ENCODE data around the gene KCNK3. TPM values are rescaled to one million over a fixed set of nuclear protein-coding genes. Genes with fewer than 3 reads are reported as not detected.

KCNK3 gene
- total RNA-seq, 2 donors from 2014 or later: 10.5 to 20.5 TPM

DNA sequence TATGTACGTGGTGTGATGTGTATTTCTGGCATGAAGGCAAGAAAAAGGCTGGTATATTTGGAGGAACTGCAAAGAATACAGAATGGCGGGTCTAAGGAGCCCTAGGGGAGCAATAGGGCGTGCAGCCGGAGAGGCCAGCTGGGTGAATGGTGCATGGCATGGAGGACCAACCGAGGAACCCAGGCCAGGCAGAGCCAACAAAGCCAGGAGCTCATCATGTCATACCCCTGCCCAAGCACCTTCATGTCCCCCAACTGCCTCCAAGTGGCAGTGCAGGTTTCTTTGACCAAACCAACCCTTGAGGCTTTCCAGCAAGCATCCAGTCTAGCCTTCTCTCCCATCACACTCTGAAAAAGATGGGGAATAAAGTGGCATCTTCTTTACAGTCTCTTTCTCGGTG lies 8.9 kb upstream of the KCNK3 start:
- intact Hi-C loops (cut with DNase I): loop anchor here (10.0 kb wide), 1 partner anchor 51 kb away; no protein-coding TSS in a partner anchor
- no peaks in the 10 kb centered on the region for H3K9me3 ChIP-seq
- DNase-seq: peak in 1 of 4 donors; percentile 2
- no peaks in the 10 kb centered on the region for H3K36me3 ChIP-seq (replicated peaks in 1 of 2; ENCODE audit: insufficient read depth in 1 of 2, low read depth in 2 of 2)
- no peaks in the 10 kb centered on the region for H3K27me3 ChIP-seq
- ATAC-seq: no peak
- no peak overlapping the region for H3K4me3 ChIP-seq
- peaks cover 29% of the 10 kb centered on the region for H3K4me1 ChIP-seq
- 90 to 93% methylated on average over 6 of the region's 6 CpGs for WGBS, 2 donors
- TF ChIP-seq, protein P1, sequence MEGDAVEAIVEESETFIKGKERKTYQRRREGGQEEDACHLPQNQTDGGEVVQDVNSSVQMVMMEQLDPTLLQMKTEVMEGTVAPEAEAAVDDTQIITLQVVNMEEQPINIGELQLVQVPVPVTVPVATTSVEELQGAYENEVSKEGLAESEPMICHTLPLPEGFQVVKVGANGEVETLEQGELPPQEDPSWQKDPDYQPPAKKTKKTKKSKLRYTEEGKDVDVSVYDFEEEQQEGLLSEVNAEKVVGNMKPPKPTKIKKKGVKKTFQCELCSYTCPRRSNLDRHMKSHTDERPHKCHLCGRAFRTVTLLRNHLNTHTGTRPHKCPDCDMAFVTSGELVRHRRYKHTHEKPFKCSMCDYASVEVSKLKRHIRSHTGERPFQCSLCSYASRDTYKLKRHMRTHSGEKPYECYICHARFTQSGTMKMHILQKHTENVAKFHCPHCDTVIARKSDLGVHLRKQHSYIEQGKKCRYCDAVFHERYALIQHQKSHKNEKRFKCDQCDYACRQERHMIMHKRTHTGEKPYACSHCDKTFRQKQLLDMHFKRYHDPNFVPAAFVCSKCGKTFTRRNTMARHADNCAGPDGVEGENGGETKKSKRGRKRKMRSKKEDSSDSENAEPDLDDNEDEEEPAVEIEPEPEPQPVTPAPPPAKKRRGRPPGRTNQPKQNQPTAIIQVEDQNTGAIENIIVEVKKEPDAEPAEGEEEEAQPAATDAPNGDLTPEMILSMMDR (IDR thresholded peaks at IDR 0.05): no peak
- TF ChIP-seq POLR2A (IDR thresholded peaks at IDR 0.05): no peak
- no peak overlapping the region for H3K27ac ChIP-seq

DNA sequence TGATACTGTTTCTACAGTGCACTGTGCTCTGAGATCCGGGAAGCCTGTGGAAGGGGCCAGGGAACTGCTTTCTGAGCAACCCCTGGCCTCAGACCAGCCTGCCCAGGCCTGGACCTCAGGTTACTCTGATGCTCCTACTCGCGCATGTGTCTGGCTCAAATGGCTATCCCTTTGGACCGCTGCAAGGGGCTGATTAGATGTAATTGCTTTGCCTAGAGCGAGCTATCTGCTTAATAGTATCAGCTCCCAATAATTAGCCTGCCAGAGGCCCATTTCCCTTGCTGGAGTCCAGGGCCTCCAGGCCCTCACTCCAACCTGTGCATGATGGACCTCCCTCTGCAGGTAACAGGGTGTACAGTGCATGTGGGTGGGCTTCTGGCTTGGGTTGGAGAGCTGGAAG lies 7.2 kb upstream of the KCNK3 start:
- DNase-seq: peak in 1 of 4 donors; percentile 4
- no peaks in the 10 kb centered on the region for H3K9me3 ChIP-seq
- peaks cover 39% of the 10 kb centered on the region for H3K4me1 ChIP-seq
- H3K4me3 ChIP-seq: no peak overlapping the region
- no peak overlapping the region for H3K27ac ChIP-seq
- intact Hi-C loops (cut with DNase I): loop anchor here (10.0 kb wide), 1 partner anchor 49 kb away; no protein-coding TSS in a partner anchor
- TF ChIP-seq, protein P1 (IDR thresholded peaks at IDR 0.05): no peak
- no peak for TF ChIP-seq POLR2A (IDR thresholded peaks at IDR 0.05)
- no peaks in the 10 kb centered on the region for H3K27me3 ChIP-seq
- ATAC-seq: no peak
- H3K36me3 ChIP-seq (replicated peaks in 1 of 2; ENCODE audit: insufficient read depth in 1 of 2, low read depth in 2 of 2): no peaks in the 10 kb centered on the region
- WGBS, 2 donors: 90 to 100% methylated on average over 1 to 5 of the region's 5 CpGs

DNA sequence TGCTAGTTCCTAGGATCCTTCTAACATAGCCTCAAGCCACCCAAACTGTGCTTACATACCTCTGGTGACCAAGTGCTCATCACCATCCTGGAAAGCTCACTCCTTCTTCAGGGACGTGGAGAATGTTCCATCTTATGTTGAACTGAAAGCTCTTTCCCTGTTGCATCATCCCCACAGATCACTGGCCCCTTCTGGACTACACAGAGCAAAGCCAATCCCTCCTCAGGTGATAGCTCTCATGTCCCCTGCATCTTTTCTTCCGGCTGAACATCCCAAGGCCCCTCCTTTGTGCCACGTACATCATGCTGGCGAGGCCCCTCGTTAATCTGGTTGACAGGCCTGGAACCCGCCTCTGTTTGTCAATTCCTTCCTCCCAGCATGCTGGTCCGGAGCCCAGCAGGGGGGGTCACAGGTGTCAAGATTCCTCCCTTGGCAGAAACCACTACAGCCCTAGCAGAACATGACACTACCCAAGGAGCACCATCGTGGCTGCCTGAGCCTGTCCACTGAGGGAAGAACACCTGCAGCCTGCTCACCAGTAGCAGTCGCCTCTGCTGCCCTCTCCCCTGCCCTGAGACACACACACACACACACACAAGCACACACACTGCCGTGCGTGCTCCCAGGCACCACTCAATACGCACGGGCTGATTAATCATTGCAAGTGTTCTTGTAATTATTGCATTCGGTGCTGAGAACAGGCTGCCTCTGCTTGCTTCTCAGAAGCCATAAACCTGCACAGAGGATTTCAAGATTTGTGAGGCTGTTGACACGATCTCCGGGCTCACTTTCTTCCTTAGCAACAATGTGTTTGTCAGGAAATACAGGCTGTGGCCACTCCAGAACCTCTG lies 6.3 kb upstream of the KCNK3 start:
- Histone ChIP-seq H3K4me3 (no peak overlapping the region), H3K4me1 (peaks cover 47% of the 10 kb centered on the region), H3K36me3 (replicated peaks in 1 of 2; ENCODE audit: insufficient read depth in 1 of 2, low read depth in 2 of 2) (no peaks in the 10 kb centered on the region), H3K9me3 (no peaks in the 10 kb centered on the region), H3K27ac (peak overlapping the region; percentile 45 to 79 (median 60)), H3K27me3 (no peaks in the 10 kb centered on the region)
- ATAC-seq (peak; percentile 57), DNase-seq (peak; percentile 58 to 76 (median 68))
- TF ChIP-seq, protein P1 (IDR thresholded peaks at IDR 0.05): peak in 1 of 7 experiments; percentile 18
- TF ChIP-seq POLR2A (IDR thresholded peaks at IDR 0.05): no peak
- WGBS, 2 donors: 10 to 22% methylated on average over 7 to 16 of the region's 16 CpGs
- intact Hi-C loops (cut with DNase I): loop anchor here (10.0 kb wide), 1 partner anchor 49 kb away; no protein-coding TSS in a partner anchor

DNA sequence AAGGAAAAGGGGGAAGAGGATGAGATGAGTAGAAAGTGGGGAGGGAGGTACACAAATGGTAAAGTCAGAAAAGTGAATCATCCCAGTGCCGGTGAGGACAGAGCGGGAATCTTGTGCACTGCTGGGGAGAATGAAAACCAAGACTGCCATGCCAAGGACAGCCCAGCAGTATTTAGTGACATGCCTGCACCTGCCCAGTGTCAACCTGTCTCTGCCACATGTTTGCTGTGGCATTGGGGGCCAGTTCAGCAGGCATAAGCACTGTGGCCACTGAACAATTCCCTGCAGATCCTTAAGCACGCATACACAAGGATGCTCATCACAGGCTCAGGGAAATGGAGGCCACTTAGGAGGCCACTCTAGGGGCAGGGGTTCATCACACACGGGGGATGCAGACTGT lies 5.2 kb upstream of the KCNK3 start:
- ATAC-seq: peak; percentile 13
- Histone ChIP-seq H3K36me3 (replicated peaks in 1 of 2; ENCODE audit: insufficient read depth in 1 of 2, low read depth in 2 of 2) (no peaks in the 10 kb centered on the region), H3K27me3 (no peaks in the 10 kb centered on the region), H3K9me3 (no peaks in the 10 kb centered on the region), H3K27ac (peak overlapping the region; percentile 57 to 79 (median 64)), H3K4me1 (peaks cover 58% of the 10 kb centered on the region), H3K4me3 (no peak overlapping the region)
- peak in 1 of 4 donors; percentile 62 for DNase-seq
- WGBS, 2 donors: 41 to 48% methylated on average over 3 to 4 of the region's 4 CpGs
- intact Hi-C loops (cut with DNase I): loop anchor here (10.0 kb wide), 1 partner anchor 47 kb away; no protein-coding TSS in a partner anchor
- no peak for TF ChIP-seq POLR2A (IDR thresholded peaks at IDR 0.05)
- TF ChIP-seq, protein P1 (IDR thresholded peaks at IDR 0.05): no peak

Data from body of pancreas (tissue), 4 donors.